SK-N-MC (cell line): Measurements from ENCODE around the gene PCBP4.

ENCODE experiments used
- EZH2 ChIP-seq: fragments of 200-600 bp; sonication (generic); IDR thresholded peaks from one replicate; pipeline ENCODE4 v1.6.1; 2017; ENCODE audit warnings: antibody characterized with exemption
- FOXP2 ChIP-seq: optimal IDR thresholded peaks from 2 replicates; pipeline ENCODE3; 2011; ENCODE audit warnings: mild to moderate bottlenecking, moderate library complexity; ENCODE audit not compliant: insufficient read depth; ENCODE audit errors: extremely low read length, control extremely low read depth
- POLR2AphosphoS5 ChIP-seq: IDR thresholded peaks from 2 replicates; pipeline ENCODE4 v1.6.1; 2012; ENCODE audit warnings: mild to moderate bottlenecking, low read depth, low read length, borderline replicate concordance

GRCh38 chr3:51958603-51959521 is 8.4 kb downstream of the PCBP4 start:
- no peak for TF ChIP-seq EZH2
- no peak for TF ChIP-seq FOXP2
- no peak for TF ChIP-seq POLR2AphosphoS5
